GM21423 (cell line): Measurements from ENCODE around the gene EPHB2.

ENCODE experiments used
- ATAC-seq: cut with Tn5 transposase; IDR thresholded peaks from one replicate; pipeline ENCODE4 v1.9.1; 2021; ENCODE audit warnings: mild to moderate bottlenecking, moderate library complexity; ENCODE audit not compliant: unreplicated experiment

Gene EPHB2

GRCh38 chr1:22721122-22721873 lies 10.7 kb downstream of the EPHB2 start:
- ATAC-seq = no peak

DNA sequence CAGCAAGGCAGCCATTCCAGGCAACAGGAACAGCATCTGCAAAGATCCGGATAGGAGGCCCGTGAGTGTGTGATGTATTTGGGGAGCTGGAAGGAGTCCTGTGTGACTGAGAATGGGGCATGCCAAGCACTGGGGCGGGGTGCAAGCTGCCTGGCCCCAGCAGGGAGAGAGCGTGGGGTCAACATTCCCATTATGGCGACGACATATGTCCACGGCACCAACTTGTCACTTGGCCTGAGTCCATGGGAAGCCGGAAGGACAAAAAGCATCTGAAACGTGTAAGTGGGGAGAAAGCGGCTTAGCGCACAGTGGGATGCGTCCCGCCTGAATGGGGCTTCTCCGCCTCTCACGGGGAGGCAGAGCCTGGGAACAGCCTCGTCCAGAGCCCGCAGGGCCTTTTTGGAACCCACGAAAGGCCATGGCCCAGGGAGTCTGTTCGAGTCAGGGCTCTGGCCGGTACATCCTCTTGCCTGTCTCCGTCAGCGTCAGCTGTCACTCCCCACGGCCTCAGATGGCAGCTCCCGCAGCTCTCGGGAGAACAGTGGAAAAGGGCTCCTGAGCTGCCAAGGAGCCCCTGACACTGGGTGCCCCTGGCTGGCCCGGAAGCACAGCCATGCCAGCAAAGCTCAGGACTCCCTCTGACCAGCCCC lies 12.4 kb downstream of the EPHB2 start:
- no peak for ATAC-seq

DNA sequence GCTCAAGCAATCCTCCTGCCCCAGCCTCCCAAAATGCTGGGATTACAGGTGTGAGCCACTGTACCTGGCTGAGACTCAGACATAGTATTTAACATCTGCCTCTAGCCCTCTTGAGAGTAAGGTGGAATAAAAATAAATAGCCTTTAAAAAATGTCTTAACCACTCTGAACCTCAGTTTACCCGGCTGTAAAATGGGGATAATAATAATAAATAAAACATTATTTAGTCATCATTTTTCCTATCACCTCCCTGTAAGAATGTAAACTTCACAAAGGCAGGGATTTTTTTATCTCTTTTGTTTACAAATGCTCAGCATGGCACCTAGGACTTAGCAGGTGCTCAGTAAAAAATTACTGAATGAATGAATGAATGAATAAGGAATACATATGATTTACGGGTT lies 17.2 kb downstream of the EPHB2 start:
- ATAC-seq = no peak

GRCh38 chr1:22728751-22729399 lies 18.2 kb downstream of the EPHB2 start:
- ATAC-seq = no peak

- no peak for ATAC-seq
Observed at GRCh38 chr1:22729400-22729773, 18.7 kb downstream of the EPHB2 start.

DNA sequence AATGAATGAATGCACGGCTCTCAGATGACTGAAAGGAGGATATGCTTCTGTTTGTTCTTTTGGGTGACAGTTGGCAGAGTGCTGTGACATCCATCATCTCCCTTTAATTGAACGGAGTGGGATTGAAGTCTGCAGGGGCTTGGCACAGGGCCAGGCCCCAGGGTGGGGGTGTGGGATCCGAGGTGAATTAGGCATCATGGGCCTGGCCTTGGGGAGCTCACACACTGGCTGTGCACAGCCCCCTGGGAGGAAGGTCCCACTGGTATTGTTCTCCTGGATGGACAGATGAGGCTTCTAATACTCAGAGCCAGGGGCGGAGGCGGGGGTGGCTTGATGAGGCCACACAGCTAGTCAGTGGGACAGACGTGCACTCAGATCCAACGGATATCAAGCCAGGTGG lies 19.3 kb downstream of the EPHB2 start:
- no peak for ATAC-seq

- no peak for ATAC-seq
Observed at GRCh38 chr1:22731924-22732720, 21.5 kb downstream of the EPHB2 start.

- no peak for ATAC-seq
Observed at GRCh38 chr1:22733643-22734042, 23.0 kb downstream of the EPHB2 start.

- ATAC-seq = no peak
Observed at GRCh38 chr1:22736501-22737080, 26.0 kb downstream of the EPHB2 start.

DNA sequence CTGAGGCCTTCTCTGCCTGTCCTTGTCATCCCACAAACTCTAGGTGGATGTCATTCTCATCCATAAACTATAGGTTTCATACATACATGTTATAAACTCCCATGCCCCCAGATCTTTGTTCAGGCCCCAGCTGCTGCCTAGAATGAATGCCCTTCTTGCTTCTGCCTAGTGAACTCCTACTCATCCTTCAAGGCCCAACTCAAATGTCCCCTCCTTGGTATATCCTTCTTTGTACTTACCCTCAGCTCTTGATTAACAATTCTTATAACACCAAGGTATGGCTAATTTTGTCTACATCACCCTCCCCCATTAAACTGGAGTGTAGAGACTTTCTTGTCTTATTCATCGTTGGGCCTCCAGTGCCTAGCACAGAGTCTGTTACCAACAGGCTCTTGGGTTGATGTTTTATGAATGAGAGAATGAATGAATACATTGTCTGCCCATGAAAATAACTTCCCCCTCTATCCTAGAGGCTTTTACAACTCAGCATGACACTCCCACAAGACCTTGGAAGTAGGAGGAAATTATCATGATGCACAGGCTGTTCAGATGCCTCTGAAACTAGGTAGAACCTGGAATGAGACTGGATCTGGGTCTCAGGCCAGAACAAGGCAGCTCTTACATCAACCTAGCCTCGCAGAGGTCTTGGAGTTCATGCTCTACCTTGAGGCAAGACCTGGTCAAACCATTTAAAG lies 26.9 kb downstream of the EPHB2 start:
- no peak for ATAC-seq

GRCh38 chr1:22738069-22738435 lies 27.4 kb downstream of the EPHB2 start:
- no peak for ATAC-seq

GRCh38 chr1:22738522-22738921 lies 27.9 kb downstream of the EPHB2 start:
- no peak for ATAC-seq

DNA sequence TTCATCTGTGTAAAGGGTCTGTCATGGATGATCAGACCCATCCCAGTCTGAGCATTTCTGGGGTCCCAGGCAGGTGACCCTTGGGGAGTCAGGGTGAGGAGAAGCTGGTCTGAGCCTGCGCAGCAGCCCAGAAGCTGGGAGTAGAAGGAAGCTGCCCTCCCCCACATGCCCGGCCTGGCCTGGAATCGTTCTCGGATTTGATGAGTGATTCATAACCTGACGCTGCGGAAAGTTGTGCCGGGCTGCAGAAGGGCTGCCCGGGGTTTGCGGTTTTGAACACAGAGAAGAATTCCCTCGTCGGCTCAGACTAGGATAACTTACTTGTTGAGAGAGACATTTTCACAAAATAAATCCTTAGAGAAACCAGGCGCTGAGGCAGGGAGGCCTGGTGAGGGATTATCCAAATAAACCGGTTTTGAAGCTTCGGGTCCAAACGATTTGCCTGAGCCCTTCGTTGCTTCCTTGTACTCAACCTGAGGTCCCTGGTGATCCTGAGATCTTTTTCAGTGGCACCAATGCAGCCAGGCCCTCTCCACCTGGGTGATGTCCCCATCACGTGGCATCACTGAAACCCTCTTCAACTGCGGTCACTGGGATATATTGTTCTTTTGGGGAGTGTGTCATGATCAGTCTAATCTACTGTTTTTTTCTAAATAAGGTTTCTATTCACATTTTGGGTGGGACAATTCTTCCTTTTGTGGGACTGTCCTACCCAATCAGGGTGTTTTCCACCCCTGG lies 29.2 kb downstream of the EPHB2 start:
- no peak for ATAC-seq

- no peak for ATAC-seq
Observed at GRCh38 chr1:22741118-22741517, 30.5 kb downstream of the EPHB2 start.

- no peak for ATAC-seq
Observed at GRCh38 chr1:22745669-22746585, 35.3 kb downstream of the EPHB2 start.

GRCh38 chr1:22747021-22747734 lies 36.5 kb downstream of the EPHB2 start:
- ATAC-seq = no peak

DNA sequence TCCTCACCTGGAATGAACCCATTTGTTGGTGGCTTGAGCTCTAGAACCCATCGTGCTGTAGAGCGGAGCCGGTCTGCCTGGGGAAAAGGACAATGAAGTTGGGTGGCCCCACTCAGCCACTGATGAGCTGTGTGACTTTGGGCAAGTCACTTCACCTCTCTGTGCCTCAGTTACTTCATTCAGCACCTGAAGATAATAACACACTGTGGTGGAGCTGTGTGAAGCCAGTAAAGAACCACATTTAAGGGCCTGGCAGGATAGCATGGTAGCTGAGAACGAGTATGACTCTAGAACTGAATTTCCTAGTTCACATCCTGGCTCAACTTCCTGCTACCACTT lies 37.1 kb downstream of the EPHB2 start:
- no peak for ATAC-seq

GRCh38 chr1:22749503-22749902 lies 38.9 kb downstream of the EPHB2 start:
- no peak for ATAC-seq
